CD14-positive monocyte (primary cell): ENCODE measurements around the gene GRK2. TPM values are rescaled to one million over a fixed set of nuclear protein-coding genes. Genes with fewer than 3 reads are reported as not detected.

Experiments
- DNase-seq, 3 donors: peaks; one replicate each; pipeline ENCODE4 v3.0.0-alpha.2; 2011 to 2022
- H2AFZ ChIP-seq: 2 replicates; pipeline ENCODE4 v1.6.0; 2012; ENCODE audit warnings: mild to moderate bottlenecking, low read depth, low read length, inconsistent platforms; ENCODE audit not compliant: insufficient read depth, poor library complexity, severe bottlenecking
- H3K27ac ChIP-seq, 2 donors: 1 replicate in 1 of 2; 2 replicates in 1 of 2; pipeline ENCODE4 v1.5.1; 2012 to 2013; ENCODE audit warnings: low read length in 2 of 2, control low read depth in 1 of 2, inconsistent platforms in 1 of 2, low read depth in 1 of 2, mild to moderate bottlenecking in 1 of 2
- H3K27me3 ChIP-seq, 2 donors: one replicate each; pipeline versions ENCODE4 v1.6.0 to v1.6.1; 2011 to 2013; ENCODE audit warnings: low read length in 2 of 2; ENCODE audit not compliant: control insufficient read depth in 2 of 2, insufficient read depth in 2 of 2
- H3K36me3 ChIP-seq, 2 donors: replicated peaks in 1 of 2; 1 replicate in 1 of 2; 2 replicates in 1 of 2; pipeline versions ENCODE4 v1.5.1 to v1.6.1; 2012 to 2013; ENCODE audit warnings: low read length in 2 of 2, control low read depth in 1 of 2, inconsistent platforms in 1 of 2, mild to moderate bottlenecking in 1 of 2; ENCODE audit not compliant: insufficient read depth in 2 of 2, control insufficient read depth in 1 of 2
- H3K4me1 ChIP-seq, 2 donors: 1 replicate in 1 of 2; 2 replicates in 1 of 2; pipeline versions ENCODE4 v1.5.1 to v1.6.1; 2012 to 2013; ENCODE audit warnings: low read length in 2 of 2, control low read depth in 1 of 2, inconsistent platforms in 1 of 2, mild to moderate bottlenecking in 1 of 2, moderate library complexity in 1 of 2; ENCODE audit not compliant: insufficient read depth in 2 of 2, control insufficient read depth in 1 of 2
- H3K4me2 ChIP-seq: replicated peaks from 2 replicates; pipeline ENCODE3; 2012; ENCODE audit warnings: low read length, moderate library complexity, mild to moderate bottlenecking; ENCODE audit not compliant: poor library complexity, severe bottlenecking; ENCODE audit errors: extremely low read depth
- H3K4me3 ChIP-seq, 3 experiments: fragments of 200-600 bp in 1 of 3; sonication (generic) in 1 of 3; replicated peaks in 1 of 3; 1 replicate in 2 of 3; 2 replicates in 1 of 3; pipeline ENCODE4 v1.5.1; 2011 to 2013; ENCODE audit warnings: low read length in 3 of 3, mild to moderate bottlenecking in 3 of 3, control low read depth in 2 of 3, low read depth in 2 of 3, inconsistent platforms in 1 of 3, moderate library complexity in 1 of 3
- H3K79me2 ChIP-seq: 2 replicates; pipeline ENCODE4 v1.6.0; 2012; ENCODE audit warnings: mild to moderate bottlenecking, control low read depth, inconsistent platforms, low read length, moderate library complexity; ENCODE audit not compliant: insufficient read depth
- H3K9ac ChIP-seq: 2 replicates; pipeline ENCODE4 v1.6.0; 2017; ENCODE audit warnings: low read length, mild to moderate bottlenecking; ENCODE audit not compliant: insufficient read depth, poor library complexity, severe bottlenecking
- H3K9me3 ChIP-seq, 2 donors: replicated peaks in 1 of 2; 1 replicate in 1 of 2; 2 replicates in 1 of 2; pipeline versions ENCODE4 v1.5.1 to v1.6.1; 2012 to 2013; ENCODE audit warnings: low read length in 2 of 2, control low read depth in 1 of 2; ENCODE audit not compliant: control insufficient read depth in 1 of 2, insufficient read depth in 1 of 2
- H4K20me1 ChIP-seq: 2 replicates; pipeline ENCODE4 v1.6.0; 2012; ENCODE audit warnings: mild to moderate bottlenecking, low read length, control low read depth, moderate library complexity; ENCODE audit not compliant: insufficient read depth
- H3K27ac Mint-ChIP-seq, 7 donors: one replicate each; pipeline ENCODE4 v1.8.0; 2020; ENCODE audit warnings: mild to moderate bottlenecking in 7 of 7, mixed read lengths in 7 of 7, moderate library complexity in 6 of 7, inconsistent platforms in 2 of 7
- H3K27me3 Mint-ChIP-seq, 3 donors: one replicate each; pipeline ENCODE4 v1.8.0; 2021 to 2022; ENCODE audit warnings: low read depth in 3 of 3, mild to moderate bottlenecking in 3 of 3, mixed read lengths in 3 of 3, moderate library complexity in 3 of 3, inconsistent platforms in 1 of 3
- H3K36me3 Mint-ChIP-seq, 2 donors: one replicate each; pipeline ENCODE4 v1.8.0; 2020; ENCODE audit warnings: mixed read lengths in 2 of 2, inconsistent platforms in 1 of 2, mild to moderate bottlenecking in 1 of 2
- H3K4me1 Mint-ChIP-seq: one replicate; pipeline ENCODE4 v1.8.0; 2020; ENCODE audit warnings: mild to moderate bottlenecking, mixed read lengths
- H3K4me3 Mint-ChIP-seq, 2 donors: one replicate each; pipeline ENCODE4 v1.8.0; 2020; ENCODE audit warnings: mild to moderate bottlenecking in 2 of 2, mixed read lengths in 2 of 2, moderate library complexity in 1 of 2
- H3K9me3 Mint-ChIP-seq, 7 donors: one replicate each; pipeline ENCODE4 v1.8.0; 2020 to 2022; ENCODE audit warnings: mixed read lengths in 7 of 7, mild to moderate bottlenecking in 6 of 7, moderate library complexity in 6 of 7, inconsistent platforms in 2 of 7
- WGBS: methylation state at CpG from one replicate; pipeline ENCODE4 v1.1.5; 2013; ENCODE audit warnings: missing lambda C conversion rate; ENCODE audit not compliant: insufficient coverage; 5-methylcytosine and 5-hydroxymethylcytosine counted together
- intact Hi-C, 2 donors: fragments of 100-400 bp; cut with micrococcal nuclease; formaldehyde crosslinking; loops; one replicate each; pipeline versions ENCODE4 v1.15.0 to v1.15.1; 2023
- polyA plus RNA-seq, 3 donors: library from polyadenylated mRNA; depleted of rRNA in 1 of 3; unstranded in 2 of 3; stranded (reverse) in 1 of 3; fragments of 300-500 nt in 2 of 3; fragments of >200 nt in 1 of 3; fragmentation: Illumina TruSeq in 2 of 3; gene quantifications; 1 replicate in 2 of 3; 2 replicates in 1 of 3; pipeline ENCODE4 v1.2.3, GENCODE V29; 2012 to 2021
- TF ChIP-seq, protein P1 (sequence below): fragments of 200-600 bp; IDR thresholded peaks from one replicate; pipeline ENCODE4 v1.8.0; 2022; ENCODE audit warnings: antibody characterized with exemption, mild to moderate bottlenecking

The GRK2 gene
- polyA plus RNA-seq, 3 donors = 34.9 to 777 (median 43.0) TPM

DNA sequence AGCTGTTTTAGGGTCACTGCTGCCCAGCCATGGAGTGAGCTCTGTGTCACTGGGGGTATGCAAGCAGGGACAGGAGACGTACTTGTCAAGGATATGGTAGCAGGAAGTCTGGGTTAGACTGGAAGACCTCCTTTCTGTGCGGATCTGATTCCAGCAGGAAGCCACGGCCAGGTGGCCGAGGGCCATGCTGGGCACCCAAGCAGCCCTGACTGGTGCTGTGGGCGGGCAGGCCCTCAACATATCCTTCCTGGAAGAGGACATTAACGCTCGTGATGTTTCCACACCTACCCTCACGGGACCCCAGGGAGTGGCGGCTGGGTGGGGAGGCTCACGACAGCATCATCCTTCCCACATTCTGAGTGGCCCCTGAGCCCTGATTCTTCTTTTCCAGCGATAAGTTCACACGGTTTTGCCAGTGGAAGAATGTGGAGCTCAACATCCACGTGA lies 14.1 kb downstream of the GRK2 start:
- peak overlapping the region; percentile 92 to 99 for H3K27ac ChIP-seq
- peaks cover 100% of the 10 kb centered on the region in 2 donors for H3K4me1 ChIP-seq
- peaks cover 0 to 7% (median 7%) of the 10 kb centered on the region in 3 donors for H3K27me3 Mint-ChIP-seq
- H3K4me1 Mint-ChIP-seq = peaks cover 95% of the 10 kb centered on the region
- peaks cover 0 to 3% (median 2%) of the 10 kb centered on the region in 7 donors for H3K9me3 Mint-ChIP-seq
- no peaks in the 10 kb centered on the region for H3K27me3 ChIP-seq
- peak overlapping the region; percentile 83 for H3K4me2 ChIP-seq
- TF ChIP-seq, protein P1, sequence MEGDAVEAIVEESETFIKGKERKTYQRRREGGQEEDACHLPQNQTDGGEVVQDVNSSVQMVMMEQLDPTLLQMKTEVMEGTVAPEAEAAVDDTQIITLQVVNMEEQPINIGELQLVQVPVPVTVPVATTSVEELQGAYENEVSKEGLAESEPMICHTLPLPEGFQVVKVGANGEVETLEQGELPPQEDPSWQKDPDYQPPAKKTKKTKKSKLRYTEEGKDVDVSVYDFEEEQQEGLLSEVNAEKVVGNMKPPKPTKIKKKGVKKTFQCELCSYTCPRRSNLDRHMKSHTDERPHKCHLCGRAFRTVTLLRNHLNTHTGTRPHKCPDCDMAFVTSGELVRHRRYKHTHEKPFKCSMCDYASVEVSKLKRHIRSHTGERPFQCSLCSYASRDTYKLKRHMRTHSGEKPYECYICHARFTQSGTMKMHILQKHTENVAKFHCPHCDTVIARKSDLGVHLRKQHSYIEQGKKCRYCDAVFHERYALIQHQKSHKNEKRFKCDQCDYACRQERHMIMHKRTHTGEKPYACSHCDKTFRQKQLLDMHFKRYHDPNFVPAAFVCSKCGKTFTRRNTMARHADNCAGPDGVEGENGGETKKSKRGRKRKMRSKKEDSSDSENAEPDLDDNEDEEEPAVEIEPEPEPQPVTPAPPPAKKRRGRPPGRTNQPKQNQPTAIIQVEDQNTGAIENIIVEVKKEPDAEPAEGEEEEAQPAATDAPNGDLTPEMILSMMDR = no peak
- peaks cover 98% of the 10 kb centered on the region for H3K79me2 ChIP-seq
- H3K36me3 Mint-ChIP-seq = peaks cover 74 to 93% of the 10 kb centered on the region in 2 donors
- no peak for DNase-seq
- H3K4me3 ChIP-seq = peak overlapping the region in 1 of 3 experiments; percentile 97
- H3K9me3 ChIP-seq = no peaks in the 10 kb centered on the region
- peak overlapping the region; percentile 15 for H3K9ac ChIP-seq
- H2AFZ ChIP-seq = no peak overlapping the region
- peak overlapping the region; percentile 89 to 97 (median 94) for H3K27ac Mint-ChIP-seq
- H3K36me3 ChIP-seq = peaks cover 80 to 81% of the 10 kb centered on the region in 2 donors
- intact Hi-C loops = no loop called here
- peak overlapping the region in 1 of 2 donors; percentile 48 for H3K4me3 Mint-ChIP-seq
- peaks cover 20% of the 10 kb centered on the region for H4K20me1 ChIP-seq
- 30% methylated on average over 7 of the region's 13 CpGs for WGBS

DNA sequence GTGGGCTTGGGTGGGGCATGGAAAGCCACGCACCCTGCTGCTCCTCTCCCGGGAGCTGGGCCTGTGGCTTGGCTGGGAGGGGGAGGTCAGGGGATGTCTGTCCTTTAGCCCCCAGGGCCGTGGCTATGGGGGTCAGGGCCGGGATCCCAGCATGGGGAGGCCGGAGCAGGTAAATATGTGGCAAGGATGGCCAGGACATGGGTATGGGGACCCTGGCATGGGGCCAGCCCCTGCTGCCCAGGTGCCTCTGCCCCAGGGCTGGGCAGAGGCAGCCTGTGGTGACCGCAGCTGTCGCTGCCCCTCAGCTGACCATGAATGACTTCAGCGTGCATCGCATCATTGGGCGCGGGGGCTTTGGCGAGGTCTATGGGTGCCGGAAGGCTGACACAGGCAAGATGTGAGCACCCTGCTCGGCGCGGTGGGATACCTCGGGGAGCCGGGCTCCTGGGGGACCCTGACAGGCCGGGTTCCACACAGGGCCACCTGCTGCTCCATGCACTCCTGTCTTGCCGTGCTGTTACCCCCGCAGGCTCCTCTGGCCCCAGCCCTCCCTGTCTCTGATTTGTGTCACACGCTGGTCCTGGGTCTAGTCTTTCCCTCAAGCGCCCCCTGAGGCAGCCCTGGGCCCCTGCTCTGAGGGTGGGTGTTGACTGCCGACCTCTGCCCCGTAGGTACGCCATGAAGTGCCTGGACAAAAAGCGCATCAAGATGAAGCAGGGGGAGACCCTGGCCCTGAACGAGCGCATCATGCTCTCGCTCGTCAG lies 14.7 kb downstream of the GRK2 start:
- H3K4me3 Mint-ChIP-seq = no peak overlapping the region
- peak overlapping the region; percentile 89 to 97 (median 94) for H3K27ac Mint-ChIP-seq
- H3K4me1 Mint-ChIP-seq = peaks cover 95% of the 10 kb centered on the region
- no peaks in the 10 kb centered on the region for H3K27me3 ChIP-seq
- peaks cover 0 to 3% (median 2%) of the 10 kb centered on the region in 7 donors for H3K9me3 Mint-ChIP-seq
- TF ChIP-seq, protein P1 = no peak
- H3K4me1 ChIP-seq = peaks cover 100% of the 10 kb centered on the region in 2 donors
- no peak overlapping the region for H2AFZ ChIP-seq
- no peak for DNase-seq
- WGBS = 95% methylated on average over 21 of the region's 31 CpGs
- H3K4me2 ChIP-seq = no peak overlapping the region
- peaks cover 14% of the 10 kb centered on the region for H4K20me1 ChIP-seq
- intact Hi-C loops = no loop called here
- peaks cover 98% of the 10 kb centered on the region for H3K79me2 ChIP-seq
- peak overlapping the region in 1 of 3 experiments; percentile 97 for H3K4me3 ChIP-seq
- no peaks in the 10 kb centered on the region for H3K9me3 ChIP-seq
- H3K36me3 ChIP-seq = peaks cover 80 to 81% of the 10 kb centered on the region in 2 donors
- H3K36me3 Mint-ChIP-seq = peaks cover 68 to 93% of the 10 kb centered on the region in 2 donors
- peaks cover 0 to 7% (median 4%) of the 10 kb centered on the region in 3 donors for H3K27me3 Mint-ChIP-seq
- H3K9ac ChIP-seq = no peak overlapping the region
- H3K27ac ChIP-seq = peak overlapping the region; percentile 92 to 99
